DND-41 (cell line): Measurements from ENCODE around the gene RALGPS2.

Experiments
- EZH2 ChIP-seq: IDR thresholded peaks from 3 replicates; pipeline ENCODE4 v1.6.1; 2012; ENCODE audit warnings: borderline replicate concordance, low read depth, mild to moderate bottlenecking, moderate library complexity, low read length, inconsistent platforms; ENCODE audit not compliant: severe bottlenecking
- TF ChIP-seq, protein P1 (sequence below): IDR thresholded peaks from 2 replicates; pipeline ENCODE4 v1.5.1; 2012; ENCODE audit warnings: borderline replicate concordance, low read length, moderate library complexity, mild to moderate bottlenecking; ENCODE audit not compliant: poor library complexity, severe bottlenecking; ENCODE audit errors: extremely low read depth

DNA sequence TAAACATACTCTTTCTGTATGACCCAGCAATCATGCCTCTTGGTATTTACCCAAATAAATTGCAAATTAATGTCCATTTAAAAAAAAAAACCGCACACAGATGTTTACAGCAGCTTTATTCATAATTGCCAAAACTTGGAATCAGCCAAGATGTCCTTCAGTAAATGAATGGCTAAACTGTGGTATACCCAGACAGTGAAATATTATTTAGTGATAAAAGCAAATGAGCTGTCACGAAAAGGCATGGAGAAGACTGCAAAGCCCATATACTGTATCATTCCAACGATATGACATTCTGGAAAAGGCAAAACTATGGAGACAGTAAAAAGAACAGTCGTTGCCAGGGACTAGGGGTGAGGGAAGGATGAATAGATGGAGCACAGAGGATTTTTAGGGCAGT lies 223.6 kb downstream of the RALGPS2 start:
- TF ChIP-seq, protein P1, sequence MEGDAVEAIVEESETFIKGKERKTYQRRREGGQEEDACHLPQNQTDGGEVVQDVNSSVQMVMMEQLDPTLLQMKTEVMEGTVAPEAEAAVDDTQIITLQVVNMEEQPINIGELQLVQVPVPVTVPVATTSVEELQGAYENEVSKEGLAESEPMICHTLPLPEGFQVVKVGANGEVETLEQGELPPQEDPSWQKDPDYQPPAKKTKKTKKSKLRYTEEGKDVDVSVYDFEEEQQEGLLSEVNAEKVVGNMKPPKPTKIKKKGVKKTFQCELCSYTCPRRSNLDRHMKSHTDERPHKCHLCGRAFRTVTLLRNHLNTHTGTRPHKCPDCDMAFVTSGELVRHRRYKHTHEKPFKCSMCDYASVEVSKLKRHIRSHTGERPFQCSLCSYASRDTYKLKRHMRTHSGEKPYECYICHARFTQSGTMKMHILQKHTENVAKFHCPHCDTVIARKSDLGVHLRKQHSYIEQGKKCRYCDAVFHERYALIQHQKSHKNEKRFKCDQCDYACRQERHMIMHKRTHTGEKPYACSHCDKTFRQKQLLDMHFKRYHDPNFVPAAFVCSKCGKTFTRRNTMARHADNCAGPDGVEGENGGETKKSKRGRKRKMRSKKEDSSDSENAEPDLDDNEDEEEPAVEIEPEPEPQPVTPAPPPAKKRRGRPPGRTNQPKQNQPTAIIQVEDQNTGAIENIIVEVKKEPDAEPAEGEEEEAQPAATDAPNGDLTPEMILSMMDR = no peak
- no peak for TF ChIP-seq EZH2
